ENCODE measurements around the gene PLXNA4.

DNA sequence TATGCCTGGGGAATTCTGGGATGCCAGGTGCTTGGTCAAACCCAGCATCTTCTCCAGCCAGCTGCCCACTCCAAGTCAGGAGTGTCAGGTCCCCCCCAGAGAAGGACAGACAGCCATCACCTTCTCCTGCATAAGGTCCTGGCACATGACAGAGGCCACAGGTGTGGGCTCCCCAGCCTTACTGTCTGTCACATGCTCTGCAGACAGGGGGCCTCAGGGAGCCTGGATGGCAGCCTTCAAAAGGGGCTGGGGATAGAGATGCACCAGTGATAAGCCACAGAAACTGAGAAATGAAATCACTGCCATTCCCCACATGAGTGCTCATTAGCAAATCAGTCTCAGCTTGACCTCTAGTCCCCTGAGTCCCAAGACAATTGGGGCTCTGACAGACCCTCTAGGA lies 72.9 kb downstream of the PLXNA4 start:
- TF ChIP-seq CTCF (IDR thresholded peaks at IDR 0.05; ENCODE audit: low read depth, low read length) (no peak), EZH2phosphoT487 (IDR thresholded peaks at IDR 0.05; ENCODE audit: low read depth) (no peak)
